GM18507 (cell line): ENCODE data around the gene ELOVL4.

Experiments
- DNase-seq: peaks from one replicate; pipeline ENCODE4 v3.0.0; 2011; ENCODE audit warnings: low read depth; ENCODE audit not compliant: insufficient read length; ENCODE audit errors: extremely low spot score
- FAIRE-seq: peaks from 2 replicates; lab custom pipeline; 2011; peaks lifted over from hg19 to GRCh38; lab: Jason Lieb, UNC

Gene ELOVL4

DNA sequence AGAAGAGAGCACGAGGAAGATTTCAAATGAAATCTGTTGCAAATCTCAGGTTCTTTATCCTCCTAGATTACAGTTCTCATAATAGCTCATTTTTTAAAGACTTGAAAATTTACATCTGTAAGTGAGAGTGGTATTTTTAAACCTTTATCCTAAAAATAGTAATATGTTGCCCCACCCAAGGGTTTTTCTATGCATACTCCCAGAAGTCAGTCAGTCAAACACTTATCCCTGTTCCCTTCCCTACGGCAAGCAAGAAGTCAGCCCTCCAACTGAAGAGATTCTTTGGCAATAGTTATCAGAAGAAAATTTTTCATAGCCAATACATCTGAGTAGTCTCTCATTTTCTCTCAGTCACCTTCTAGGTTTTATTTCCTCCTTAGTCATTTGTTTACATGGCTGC is 24.1 kb downstream of the ELOVL4 start:
- FAIRE-seq = no peak
- DNase-seq = no peak

GRCh38 chr6:79922018-79922417 is 25.3 kb downstream of the ELOVL4 start:
- no peak for FAIRE-seq
- DNase-seq = no peak

DNA sequence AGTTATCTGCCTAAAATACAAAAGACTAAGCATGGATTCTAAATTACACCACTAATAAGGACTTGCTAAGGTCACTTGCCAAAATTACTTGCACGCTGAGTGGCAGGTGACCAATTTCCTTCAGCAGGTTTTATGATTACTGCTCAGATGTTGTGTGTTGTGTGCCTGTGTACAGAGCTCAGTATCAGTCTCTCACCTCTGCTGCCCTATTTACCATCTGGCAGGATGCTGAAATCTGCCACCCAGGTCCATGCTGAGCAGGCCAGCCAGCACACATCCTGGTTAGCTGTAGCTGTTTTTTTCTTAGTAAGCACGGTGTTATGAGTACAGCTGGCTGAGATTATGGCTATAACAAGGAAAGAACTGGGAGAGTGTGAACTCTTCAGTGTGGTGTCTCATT is 34.0 kb downstream of the ELOVL4 start:
- FAIRE-seq (no peak), DNase-seq (no peak)

DNA sequence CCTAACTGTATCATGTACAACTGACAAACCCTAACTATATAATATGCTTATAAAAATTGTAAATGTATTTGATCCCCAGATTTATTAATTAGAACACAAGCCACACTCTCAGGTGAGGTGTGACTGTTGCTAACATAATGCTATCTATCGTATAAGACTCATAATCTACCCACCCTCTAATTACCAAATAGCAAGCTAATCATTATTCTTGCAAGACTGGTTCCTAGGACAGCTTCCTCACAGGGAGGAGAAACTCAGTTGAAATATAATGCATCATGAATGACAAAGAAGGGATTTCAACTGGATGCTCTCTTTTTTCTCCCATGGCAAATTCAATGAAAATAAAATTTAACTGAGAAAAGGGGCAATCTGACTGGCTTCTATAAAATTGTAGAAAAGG is 35.4 kb downstream of the ELOVL4 start:
- FAIRE-seq (no peak), DNase-seq (no peak)

GRCh38 chr6:79909517-79909916 is 37.8 kb downstream of the ELOVL4 start:
- DNase-seq (no peak), FAIRE-seq (no peak)

DNA sequence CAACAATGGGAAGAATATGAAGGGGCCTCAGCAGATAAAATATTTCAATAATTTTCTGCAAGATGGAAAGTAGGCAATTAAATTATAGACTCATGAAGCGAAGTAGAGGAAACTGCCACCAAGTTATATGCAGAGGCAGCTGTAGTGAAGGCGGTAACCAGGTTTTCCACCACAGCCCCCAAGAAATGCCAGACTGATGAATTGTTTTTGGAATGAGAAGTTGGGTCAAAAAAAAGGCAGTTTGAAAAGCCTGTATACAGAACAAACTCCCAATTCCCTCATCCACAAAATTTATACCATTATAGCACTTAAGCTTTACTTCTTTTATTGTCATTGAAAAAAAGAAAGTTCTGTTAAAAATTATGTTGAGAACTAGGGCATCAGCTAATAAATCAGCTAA is 45.3 kb downstream of the ELOVL4 start:
- FAIRE-seq (no peak), DNase-seq (no peak)

- FAIRE-seq (no peak), DNase-seq (no peak)
Observed at GRCh38 chr6:79898076-79898475, 49.3 kb downstream of the ELOVL4 start.

- DNase-seq (no peak), FAIRE-seq (no peak)
Observed at GRCh38 chr6:79896075-79896449, 51.3 kb downstream of the ELOVL4 start.

GRCh38 chr6:79895382-79896074 is 51.8 kb downstream of the ELOVL4 start:
- DNase-seq (no peak), FAIRE-seq (no peak)

- FAIRE-seq (no peak), DNase-seq (no peak)
Observed at GRCh38 chr6:79894939-79895338, 52.4 kb downstream of the ELOVL4 start.

GRCh38 chr6:79888587-79888986 is 58.8 kb downstream of the ELOVL4 start:
- DNase-seq (no peak), FAIRE-seq (no peak)

- no peak for FAIRE-seq
- DNase-seq = no peak
Observed at GRCh38 chr6:79878142-79878748, 69.1 kb downstream of the ELOVL4 start.

DNA sequence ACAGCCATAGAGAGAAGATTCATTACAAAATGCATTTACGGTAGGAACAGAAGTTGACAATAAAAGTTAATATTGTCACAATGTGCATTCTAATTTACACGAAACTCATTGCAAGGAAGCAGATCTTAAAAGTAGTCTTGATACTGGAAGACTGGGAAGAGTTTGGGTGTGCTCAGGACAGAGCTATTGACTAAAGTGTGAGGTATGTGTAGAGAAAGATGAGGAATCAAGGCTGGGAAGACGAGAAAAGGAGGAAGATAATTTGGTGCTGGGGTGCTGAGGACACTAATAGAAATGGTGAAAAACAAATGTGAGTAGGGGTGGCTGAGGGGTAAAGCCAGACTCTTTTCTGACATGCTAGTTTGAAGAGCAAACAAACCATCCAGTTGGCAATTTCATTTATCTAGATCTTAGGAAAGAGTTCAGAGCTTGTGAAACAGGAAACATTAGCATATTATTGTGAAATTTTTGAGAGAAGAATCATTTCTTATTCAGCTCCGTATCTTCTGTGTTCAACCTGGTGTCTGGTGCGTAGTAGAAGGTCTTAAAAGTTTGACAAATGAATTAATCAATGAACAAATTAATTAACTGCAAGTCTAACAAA is 72.7 kb downstream of the ELOVL4 start:
- no peak for DNase-seq
- no peak for FAIRE-seq

GRCh38 chr6:79872986-79873385 is 74.4 kb downstream of the ELOVL4 start:
- FAIRE-seq (no peak), DNase-seq (no peak)

GRCh38 chr6:79872303-79872702 is 75.0 kb downstream of the ELOVL4 start:
- FAIRE-seq = no peak
- no peak for DNase-seq

GRCh38 chr6:79869600-79870084 is 77.7 kb downstream of the ELOVL4 start:
- DNase-seq = peak; percentile 74
- peak; percentile 91 for FAIRE-seq

GRCh38 chr6:79869184-79869583 is 78.2 kb downstream of the ELOVL4 start:
- FAIRE-seq (no peak), DNase-seq (no peak)

DNA sequence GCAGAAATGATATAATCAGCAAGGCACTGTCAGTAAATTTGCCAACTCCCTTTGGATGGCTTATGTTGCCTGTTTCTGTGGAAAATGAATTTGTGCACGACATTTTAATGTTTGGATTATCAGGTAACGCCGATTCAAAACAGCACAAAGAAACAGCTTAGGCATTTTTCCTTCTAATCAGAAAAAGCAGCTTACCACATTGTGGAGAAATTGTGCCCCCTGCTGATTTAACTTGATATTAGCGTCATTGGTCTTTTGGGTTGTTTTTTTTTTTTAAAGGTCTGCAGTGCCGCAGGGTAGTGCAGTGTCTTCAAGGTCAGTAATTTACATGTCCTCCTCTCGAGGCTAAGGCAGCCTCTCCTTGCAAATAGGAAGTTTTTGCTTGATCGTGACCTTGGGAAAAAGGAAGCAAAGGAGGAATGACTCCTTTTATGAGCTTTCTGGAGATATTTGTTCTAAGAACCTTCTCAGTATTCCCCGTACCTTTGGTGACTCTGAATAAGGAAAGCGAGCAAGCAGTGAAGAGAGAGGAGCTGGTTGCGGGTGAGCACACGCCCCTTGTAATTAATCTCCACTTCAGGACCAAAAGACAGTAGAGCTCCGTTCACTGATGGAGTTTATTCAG is 79.1 kb downstream of the ELOVL4 start:
- peak; percentile 73 for FAIRE-seq

More for the DNA sequence above, 79.1 kb downstream of the ELOVL4 start:
- DNase-seq = peak; percentile 8
